ENCODE data around the gene CCT2. TPM values are rescaled to one million over a fixed set of nuclear protein-coding genes. Genes with fewer than 3 reads are reported as not detected.

CCT2 gene
- polyA plus RNA-seq, 1 donor from 2014 or later, result 458 TPM

GRCh38 chr12:69588527-69588926 lies 3.3 kb downstream of the CCT2 start:
- no peak overlapping the region for H3K9ac ChIP-seq (ENCODE audit: low read length)
- H3K9me2 ChIP-seq (ENCODE audit: insufficient read depth, low read length), result no peaks in the 10 kb centered on the region
- no peak for TF ChIP-seq EP300 (conservative IDR thresholded peaks at IDR 0.05; ENCODE audit: poor library complexity, severe bottlenecking)
- H3K79me2 ChIP-seq (replicated peaks; ENCODE audit: insufficient read depth, low read length), result peaks cover 36% of the 10 kb centered on the region
- H3K27ac ChIP-seq (ENCODE audit: low read length), result no peak overlapping the region
- no peak overlapping the region for H3K4me2 ChIP-seq (ENCODE audit: low read length)
- no peak overlapping the region for H2AFZ ChIP-seq (ENCODE audit: low read depth, low read length)
- H3K9me3 ChIP-seq (ENCODE audit: low read length), result no peaks in the 10 kb centered on the region
- H3K27me3 ChIP-seq (ENCODE audit: insufficient read depth, low read depth, low read length), result no peaks in the 10 kb centered on the region
- H3F3A ChIP-seq (ENCODE audit: insufficient read depth, low read length, poor library complexity, severe bottlenecking), result no peaks in the 10 kb centered on the region
- no peak overlapping the region for H3K4me3 ChIP-seq (ENCODE audit: low read length)
- peaks cover 18% of the 10 kb centered on the region for H3K36me3 ChIP-seq (ENCODE audit: insufficient read depth, low read length)
- no peaks in the 10 kb centered on the region for H4K20me1 ChIP-seq (ENCODE audit: insufficient read depth)

GRCh38 chr12:69589082-69589481 lies 3.8 kb downstream of the CCT2 start:
- H3K27ac ChIP-seq (ENCODE audit: low read length), result no peak overlapping the region
- H4K20me1 ChIP-seq (ENCODE audit: insufficient read depth), result no peaks in the 10 kb centered on the region
- H3K4me2 ChIP-seq (ENCODE audit: low read length), result no peak overlapping the region
- H3F3A ChIP-seq (ENCODE audit: insufficient read depth, low read length, poor library complexity, severe bottlenecking), result no peaks in the 10 kb centered on the region
- H3K27me3 ChIP-seq (ENCODE audit: insufficient read depth, low read depth, low read length), result no peaks in the 10 kb centered on the region
- H3K9me2 ChIP-seq (ENCODE audit: insufficient read depth, low read length), result no peaks in the 10 kb centered on the region
- H3K79me2 ChIP-seq (replicated peaks; ENCODE audit: insufficient read depth, low read length), result peaks cover 36% of the 10 kb centered on the region
- H3K36me3 ChIP-seq (ENCODE audit: insufficient read depth, low read length), result peaks cover 18% of the 10 kb centered on the region
- no peaks in the 10 kb centered on the region for H3K9me3 ChIP-seq (ENCODE audit: low read length)
- H3K9ac ChIP-seq (ENCODE audit: low read length), result no peak overlapping the region
- no peak overlapping the region for H3K4me3 ChIP-seq (ENCODE audit: low read length)
- TF ChIP-seq RAD21 (conservative IDR thresholded peaks at IDR 0.05) (no peak), TAF1 (IDR thresholded peaks at IDR 0.05; ENCODE audit: low read depth) (no peak), MXI1 (conservative IDR thresholded peaks at IDR 0.05; ENCODE audit: poor library complexity, severe bottlenecking) (no peak), SMC3 (conservative IDR thresholded peaks at IDR 0.05; ENCODE audit: poor library complexity) (no peak), EZH2 (IDR thresholded peaks at IDR 0.05; ENCODE audit: borderline replicate concordance, insufficient read depth, low read length, poor library complexity, severe bottlenecking) (no peak), REST (IDR thresholded peaks at IDR 0.05; ENCODE audit: borderline replicate concordance) (no peak), EP300 (conservative IDR thresholded peaks at IDR 0.05; ENCODE audit: poor library complexity, severe bottlenecking) (no peak), POLR2AphosphoS5 (IDR thresholded peaks at IDR 0.05) (no peak), CTCF (IDR thresholded peaks at IDR 0.05; ENCODE audit: poor library complexity, severe bottlenecking) (no peak)
- no peak overlapping the region for H2AFZ ChIP-seq (ENCODE audit: low read depth, low read length)

- H3K79me2 ChIP-seq (replicated peaks; ENCODE audit: insufficient read depth, low read length), result peaks cover 10% of the 10 kb centered on the region
- H3K9ac ChIP-seq (ENCODE audit: low read length), result no peak overlapping the region
- no peaks in the 10 kb centered on the region for H3F3A ChIP-seq (ENCODE audit: insufficient read depth, low read length, poor library complexity, severe bottlenecking)
- H2AFZ ChIP-seq (ENCODE audit: low read depth, low read length), result no peak overlapping the region
- no peak overlapping the region for H3K27ac ChIP-seq (ENCODE audit: low read length)
- no peaks in the 10 kb centered on the region for H3K9me2 ChIP-seq (ENCODE audit: insufficient read depth, low read length)
- peaks cover 27% of the 10 kb centered on the region for H3K36me3 ChIP-seq (ENCODE audit: insufficient read depth, low read length)
- H3K4me2 ChIP-seq (ENCODE audit: low read length), result no peak overlapping the region
- H4K20me1 ChIP-seq (ENCODE audit: insufficient read depth), result no peaks in the 10 kb centered on the region
- no peaks in the 10 kb centered on the region for H3K27me3 ChIP-seq (ENCODE audit: insufficient read depth, low read depth, low read length)
- H3K9me3 ChIP-seq (ENCODE audit: low read length), result no peaks in the 10 kb centered on the region
- TF ChIP-seq REST (IDR thresholded peaks at IDR 0.05; ENCODE audit: borderline replicate concordance) (no peak), POLR2AphosphoS5 (IDR thresholded peaks at IDR 0.05) (no peak), MXI1 (conservative IDR thresholded peaks at IDR 0.05; ENCODE audit: poor library complexity, severe bottlenecking) (no peak), SMC3 (conservative IDR thresholded peaks at IDR 0.05; ENCODE audit: poor library complexity) (no peak), RAD21 (conservative IDR thresholded peaks at IDR 0.05) (no peak), TAF1 (IDR thresholded peaks at IDR 0.05; ENCODE audit: low read depth) (no peak), EP300 (conservative IDR thresholded peaks at IDR 0.05; ENCODE audit: poor library complexity, severe bottlenecking) (no peak), EZH2 (IDR thresholded peaks at IDR 0.05; ENCODE audit: borderline replicate concordance, insufficient read depth, low read length, poor library complexity, severe bottlenecking) (no peak), CTCF (IDR thresholded peaks at IDR 0.05; ENCODE audit: poor library complexity, severe bottlenecking) (no peak)
- H3K4me3 ChIP-seq (ENCODE audit: low read length), result no peak overlapping the region
These were observed 10.4 kb downstream of the CCT2 start for GRCh38 chr12:69595689-69596088.

Measured in neural cell (in vitro differentiated cells).